NCI-H526 treated with DMSO at 0.1 percent for 48 hours (cell line): ENCODE results near the gene MAP1LC3B.

ENCODE experiments used
- DNase-seq: peaks from one replicate; lab custom pipeline; 2025; lab: John Stamatoyannopoulos, UW

Gene MAP1LC3B

GRCh38 chr16:87432330-87432915 lies 40.3 kb downstream of the MAP1LC3B start:
- DNase-seq, result no peak

- no peak for DNase-seq
Observed at GRCh38 chr16:87434146-87434667, 42.1 kb downstream of the MAP1LC3B start.

- no peak for DNase-seq
Observed at GRCh38 chr16:87435372-87436224, 43.5 kb downstream of the MAP1LC3B start.

- no peak for DNase-seq
Observed at GRCh38 chr16:87436225-87437172, 44.4 kb downstream of the MAP1LC3B start.

- no peak for DNase-seq
Observed at GRCh38 chr16:87437327-87437726, 45.2 kb downstream of the MAP1LC3B start.

GRCh38 chr16:87437911-87438610 lies 45.9 kb downstream of the MAP1LC3B start:
- DNase-seq, result no peak

- DNase-seq, result no peak
Observed at GRCh38 chr16:87438611-87438985, 46.5 kb downstream of the MAP1LC3B start.

GRCh38 chr16:87439926-87440325 lies 47.8 kb downstream of the MAP1LC3B start:
- DNase-seq, result no peak

GRCh38 chr16:87441886-87442580 lies 49.9 kb downstream of the MAP1LC3B start:
- DNase-seq, result no peak

- DNase-seq, result no peak
Observed at GRCh38 chr16:87442581-87442966, 50.4 kb downstream of the MAP1LC3B start.

- no peak for DNase-seq
Observed at GRCh38 chr16:87443016-87443415, 50.9 kb downstream of the MAP1LC3B start.

- no peak for DNase-seq
Observed at GRCh38 chr16:87443964-87444363, 51.8 kb downstream of the MAP1LC3B start.

- DNase-seq, result no peak
Observed at GRCh38 chr16:87445486-87445885, 53.4 kb downstream of the MAP1LC3B start.

GRCh38 chr16:87446479-87446878 lies 54.3 kb downstream of the MAP1LC3B start:
- no peak for DNase-seq

GRCh38 chr16:87447323-87447722 lies 55.2 kb downstream of the MAP1LC3B start:
- DNase-seq, result no peak

GRCh38 chr16:87448866-87449265 lies 56.7 kb downstream of the MAP1LC3B start:
- no peak for DNase-seq

GRCh38 chr16:87451563-87452210 lies 59.6 kb downstream of the MAP1LC3B start:
- no peak for DNase-seq

GRCh38 chr16:87453326-87453725 lies 61.2 kb downstream of the MAP1LC3B start:
- no peak for DNase-seq
